ENCODE results near the gene AWAT1. TPM values are rescaled to one million over a fixed set of nuclear protein-coding genes. Genes with fewer than 3 reads are reported as not detected.
"Not testable (repeated sequence)": the region's sequence is repeated elsewhere in the genome, so short reads cannot be mapped to it uniquely, and the experiment has no call there.

The AWAT1 gene
- total and polyA plus RNA-seq, 2 donors (not counting 1 experiment from before 2014, with no cell fraction given): not detected

DNA sequence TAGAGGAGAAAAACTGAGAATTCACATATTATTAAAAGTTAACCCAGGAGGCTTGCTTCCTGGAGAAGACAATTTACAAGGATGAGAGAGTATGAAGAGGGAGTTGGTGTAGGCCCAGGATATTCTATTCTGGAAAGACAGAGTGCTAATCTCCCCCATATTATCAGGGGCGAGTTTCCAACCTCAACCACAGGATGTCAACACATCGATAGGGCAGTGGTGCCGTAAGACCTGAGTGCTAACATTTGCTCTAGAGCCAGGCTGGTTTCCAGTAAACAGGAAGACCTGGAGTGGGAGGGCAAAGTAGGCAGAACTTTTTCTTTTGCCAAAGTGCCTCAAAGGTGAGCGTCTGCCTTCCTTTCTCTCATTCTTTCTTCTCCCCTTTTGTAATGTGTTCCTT is 2.8 kb upstream of the AWAT1 start:
- Histone ChIP-seq H3K4me3 (replicated peaks in 1 of 4; ENCODE audit: control extremely low read depth in 1 of 4, insufficient read depth in 1 of 4, low read depth in 3 of 4, low read length in 4 of 4) (no peak overlapping the region), H3K9ac (ENCODE audit: insufficient read depth, low read length) (no peak overlapping the region), H3K36me3 (ENCODE audit: control insufficient read depth, insufficient read depth, low read length) (no peaks in the 10 kb centered on the region), H3K4me1 (ENCODE audit: control insufficient read depth, extremely low read depth, insufficient read depth, low read length) (no peaks in the 10 kb centered on the region), H3K27me3 (ENCODE audit: control insufficient read depth, insufficient read depth, low read length) (no peaks in the 10 kb centered on the region), H3K9me3 (ENCODE audit: control insufficient read depth, insufficient read depth, low read depth, low read length) (no peaks in the 10 kb centered on the region), H2AFZ (ENCODE audit: low read length) (no peak overlapping the region), H3K4me2 (ENCODE audit: extremely low read depth, insufficient read depth, low read length) (no peak overlapping the region), H3K27ac (ENCODE audit: insufficient read depth, low read length) (no peak overlapping the region), H4K20me1 (ENCODE audit: control insufficient read depth, extremely low read depth, insufficient read depth, low read length) (no peaks in the 10 kb centered on the region), H3K79me2 (ENCODE audit: control insufficient read depth, insufficient read depth, low read length) (no peaks in the 10 kb centered on the region)
- no peak for DNase-seq (ENCODE audit: low read depth in 2 of 2)
- TF ChIP-seq, protein P1, sequence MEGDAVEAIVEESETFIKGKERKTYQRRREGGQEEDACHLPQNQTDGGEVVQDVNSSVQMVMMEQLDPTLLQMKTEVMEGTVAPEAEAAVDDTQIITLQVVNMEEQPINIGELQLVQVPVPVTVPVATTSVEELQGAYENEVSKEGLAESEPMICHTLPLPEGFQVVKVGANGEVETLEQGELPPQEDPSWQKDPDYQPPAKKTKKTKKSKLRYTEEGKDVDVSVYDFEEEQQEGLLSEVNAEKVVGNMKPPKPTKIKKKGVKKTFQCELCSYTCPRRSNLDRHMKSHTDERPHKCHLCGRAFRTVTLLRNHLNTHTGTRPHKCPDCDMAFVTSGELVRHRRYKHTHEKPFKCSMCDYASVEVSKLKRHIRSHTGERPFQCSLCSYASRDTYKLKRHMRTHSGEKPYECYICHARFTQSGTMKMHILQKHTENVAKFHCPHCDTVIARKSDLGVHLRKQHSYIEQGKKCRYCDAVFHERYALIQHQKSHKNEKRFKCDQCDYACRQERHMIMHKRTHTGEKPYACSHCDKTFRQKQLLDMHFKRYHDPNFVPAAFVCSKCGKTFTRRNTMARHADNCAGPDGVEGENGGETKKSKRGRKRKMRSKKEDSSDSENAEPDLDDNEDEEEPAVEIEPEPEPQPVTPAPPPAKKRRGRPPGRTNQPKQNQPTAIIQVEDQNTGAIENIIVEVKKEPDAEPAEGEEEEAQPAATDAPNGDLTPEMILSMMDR (conservative IDR thresholded peaks at IDR 0.05 in 1 of 2, IDR thresholded peaks at IDR 0.05 in 1 of 2; ENCODE audit: low read depth in 1 of 2, low read length in 2 of 2): no peak
- TF ChIP-seq EZH2 (IDR thresholded peaks at IDR 0.05; ENCODE audit: low read length, missing control alignments): no peak

DNA sequence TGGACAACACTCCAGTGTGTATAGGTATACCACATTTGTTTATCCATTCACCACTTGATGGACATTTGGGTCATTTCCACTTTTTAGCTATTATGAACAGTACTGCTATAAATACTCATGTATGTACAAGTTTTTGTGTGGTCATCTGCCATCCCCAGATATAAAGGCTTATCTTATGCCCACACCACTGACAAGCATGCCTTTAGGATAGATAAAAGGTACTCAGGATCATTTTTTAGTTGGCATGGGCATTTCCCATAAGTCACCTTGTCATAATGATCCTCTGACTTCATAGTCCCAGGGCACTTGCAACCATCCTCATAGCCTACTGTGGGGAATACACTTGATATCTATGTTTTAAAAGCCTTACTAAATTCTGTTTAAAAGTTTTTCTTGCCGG is 6.3 kb downstream of the AWAT1 start:
- no peaks in the 10 kb centered on the region for H3K36me3 ChIP-seq (ENCODE audit: control insufficient read depth, insufficient read depth, low read length)
- H2AFZ ChIP-seq (ENCODE audit: low read length): no peak overlapping the region
- no peak overlapping the region for H3K9ac ChIP-seq (ENCODE audit: insufficient read depth, low read length)
- H3K79me2 ChIP-seq (ENCODE audit: control insufficient read depth, insufficient read depth, low read length): no peaks in the 10 kb centered on the region
- H3K27ac ChIP-seq (ENCODE audit: insufficient read depth, low read length): no peak overlapping the region
- H4K20me1 ChIP-seq (ENCODE audit: control insufficient read depth, extremely low read depth, insufficient read depth, low read length): no peaks in the 10 kb centered on the region
- H3K27me3 ChIP-seq (ENCODE audit: control insufficient read depth, insufficient read depth, low read length): no peaks in the 10 kb centered on the region
- H3K4me2 ChIP-seq (ENCODE audit: extremely low read depth, insufficient read depth, low read length): no peak overlapping the region
- H3K4me1 ChIP-seq (ENCODE audit: control insufficient read depth, extremely low read depth, insufficient read depth, low read length): no peaks in the 10 kb centered on the region
- DNase-seq (ENCODE audit: low read depth in 2 of 2): no peak
- no peaks in the 10 kb centered on the region for H3K9me3 ChIP-seq (ENCODE audit: control insufficient read depth, insufficient read depth, low read depth, low read length)
- TF ChIP-seq, protein P1 (conservative IDR thresholded peaks at IDR 0.05 in 1 of 2, IDR thresholded peaks at IDR 0.05 in 1 of 2; ENCODE audit: low read depth in 1 of 2, low read length in 2 of 2): no peak
- no peak overlapping the region for H3K4me3 ChIP-seq (replicated peaks in 1 of 4; ENCODE audit: control extremely low read depth in 1 of 4, insufficient read depth in 1 of 4, low read depth in 3 of 4, low read length in 4 of 4)

DNA sequence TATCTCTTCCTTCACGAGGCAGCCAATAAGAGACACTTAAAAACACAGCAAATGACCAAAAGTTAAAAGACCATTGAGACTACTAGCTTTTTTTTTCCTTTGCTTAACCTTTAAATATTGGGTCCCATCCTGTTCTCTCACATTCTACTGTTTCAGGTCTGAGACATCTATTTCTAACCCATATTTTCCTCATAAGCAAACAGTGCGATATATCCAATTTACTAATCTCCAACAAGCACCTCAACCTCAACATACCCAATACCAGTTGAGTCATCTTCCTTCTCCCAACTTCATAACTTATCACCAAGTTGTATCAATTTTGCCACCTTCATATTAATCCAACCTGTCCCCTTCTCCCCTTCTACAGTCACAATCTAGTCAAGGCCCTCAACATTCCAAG is 7.0 kb downstream of the AWAT1 start:
- TF ChIP-seq, protein P1 (conservative IDR thresholded peaks at IDR 0.05 in 1 of 2, IDR thresholded peaks at IDR 0.05 in 1 of 2; ENCODE audit: low read depth in 1 of 2, low read length in 2 of 2): no peak
- no peak for TF ChIP-seq EZH2 (IDR thresholded peaks at IDR 0.05; ENCODE audit: low read length, missing control alignments)
- no peak for DNase-seq (ENCODE audit: low read depth in 2 of 2)
- Histone ChIP-seq H3K4me3 (replicated peaks in 1 of 4; ENCODE audit: control extremely low read depth in 1 of 4, insufficient read depth in 1 of 4, low read depth in 3 of 4, low read length in 4 of 4) (no peak overlapping the region), H3K79me2 (ENCODE audit: control insufficient read depth, insufficient read depth, low read length) (no peaks in the 10 kb centered on the region), H3K27ac (ENCODE audit: insufficient read depth, low read length) (no peak overlapping the region), H3K4me2 (ENCODE audit: extremely low read depth, insufficient read depth, low read length) (no peak overlapping the region), H3K9ac (ENCODE audit: insufficient read depth, low read length) (no peak overlapping the region), H3K9me3 (ENCODE audit: control insufficient read depth, insufficient read depth, low read depth, low read length) (no peaks in the 10 kb centered on the region), H3K4me1 (ENCODE audit: control insufficient read depth, extremely low read depth, insufficient read depth, low read length) (no peaks in the 10 kb centered on the region), H4K20me1 (ENCODE audit: control insufficient read depth, extremely low read depth, insufficient read depth, low read length) (no peaks in the 10 kb centered on the region), H3K27me3 (ENCODE audit: control insufficient read depth, insufficient read depth, low read length) (no peaks in the 10 kb centered on the region), H3K36me3 (ENCODE audit: control insufficient read depth, insufficient read depth, low read length) (no peaks in the 10 kb centered on the region), H2AFZ (ENCODE audit: low read length) (no peak overlapping the region)

DNA sequence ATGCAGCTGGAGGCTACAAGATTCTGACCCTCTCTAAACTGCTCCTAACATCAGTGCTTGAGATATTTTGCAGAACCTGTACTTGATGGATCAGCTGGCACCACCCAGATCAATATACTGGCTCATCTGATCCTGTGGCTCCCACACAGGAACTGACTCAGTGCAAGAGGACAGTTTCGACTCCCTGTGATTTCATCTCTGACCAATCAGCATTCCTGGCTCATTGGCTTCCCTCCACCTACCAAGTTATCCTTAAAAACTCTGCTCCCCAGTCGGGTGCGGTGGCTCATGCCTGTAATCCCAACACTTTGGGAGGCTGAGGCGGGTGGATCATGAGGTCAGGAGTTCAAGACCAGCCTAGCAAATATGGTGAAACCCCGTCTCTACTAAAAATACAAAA is 9.1 kb downstream of the AWAT1 start:
- H3K27ac ChIP-seq (ENCODE audit: insufficient read depth, low read length); H2AFZ ChIP-seq (ENCODE audit: low read length); H3K4me1 ChIP-seq (ENCODE audit: control insufficient read depth, extremely low read depth, insufficient read depth, low read length); H3K79me2 ChIP-seq (ENCODE audit: control insufficient read depth, insufficient read depth, low read length); H3K27me3 ChIP-seq (ENCODE audit: control insufficient read depth, insufficient read depth, low read length); H3K4me2 ChIP-seq (ENCODE audit: extremely low read depth, insufficient read depth, low read length); H3K9ac ChIP-seq (ENCODE audit: insufficient read depth, low read length); H3K4me3 ChIP-seq (replicated peaks in 1 of 4; ENCODE audit: control extremely low read depth in 1 of 4, insufficient read depth in 1 of 4, low read depth in 3 of 4, low read length in 4 of 4); H3K9me3 ChIP-seq (ENCODE audit: control insufficient read depth, insufficient read depth, low read depth, low read length); H3K36me3 ChIP-seq (ENCODE audit: control insufficient read depth, insufficient read depth, low read length); H4K20me1 ChIP-seq (ENCODE audit: control insufficient read depth, extremely low read depth, insufficient read depth, low read length): not testable (repeated sequence)
- DNase-seq (ENCODE audit: low read depth in 2 of 2): peak in 1 of 2 donors; percentile 21
